Dorsolateral prefrontal cortex (tissue), 118 donors: ENCODE data around the gene LAMP1. TPM values are rescaled to one million over a fixed set of nuclear protein-coding genes. Genes with fewer than 3 reads are reported as not detected.

ENCODE experiments used
- microRNA-seq, 43 experiments: library from miRNA; unstranded; fragments of <30 nt; microRNA quantifications; one replicate each; pipeline ENCODE4 v1.2.0, GENCODE V29; 2022
- total RNA-seq, 120 experiments: library from RNA; stranded (reverse); gene quantifications; one replicate each; pipeline versions ENCODE4 v1.2.3 to v1.2.4, GENCODE V29; 2022

The LAMP1 gene
- total RNA-seq, 120 experiments from 2014 or later: 87.9 to 281 (median 130) TPM

Small RNA genes within 50 kb of the gene (microRNA-seq; reads per million reads assigned to microRNA genes)
- 0 reads per million in 43 experiments for gene MIR8075

Other genes starting within 250 kb of the LAMP1 start
- 1 to 10 TPM in 87 of 120 experiments, under 1 TPM in 32, not detected in 1; 0.19 to 4.5 (median 1.5) TPM for gene F7, start 191.4 kb upstream of the LAMP1 start, total RNA-seq
- 1 to 10 TPM in 44 of 120 experiments, under 1 TPM in 58, not detected in 18; 0.29 to 7.1 (median 0.92) TPM for gene F10, start 174.4 kb upstream of the LAMP1 start, total RNA-seq
- gene PROZ, start 138.6 kb upstream of the LAMP1 start, total RNA-seq: under 1 TPM in 6 of 120 experiments, not detected in 114; 0.24 to 0.48 (median 0.34) TPM
- 100 to 1,000 TPM in 1 of 120 experiments, 10 to 100 TPM in 119; 32.8 to 106 (median 48.0) TPM for gene PCID2, start 88.6 kb upstream of the LAMP1 start, total RNA-seq
- 10 to 100 TPM; 32.7 to 59.3 (median 45.6) TPM for gene CUL4A, start 87.6 kb upstream of the LAMP1 start, total RNA-seq
- gene GRTP1, start 66.9 kb downstream of the LAMP1 start, total RNA-seq: 1 to 10 TPM in 112 of 120 experiments, under 1 TPM in 8; 0.53 to 5.9 (median 2.2) TPM
- 10 to 100 TPM in 115 of 120 experiments, 1 to 10 TPM in 5; 5.4 to 26.4 (median 17.8) TPM for gene ADPRHL1, start 156.2 kb downstream of the LAMP1 start, total RNA-seq
- gene DCUN1D2, start 193.5 kb downstream of the LAMP1 start, total RNA-seq: 10 to 100 TPM; 27.6 to 95.6 (median 60.2) TPM